ENCODE data around the gene KLF16.
A peak's percentile ranks its signal among the peaks of the same experiment; 100 is the strongest.

Gene KLF16

DNA sequence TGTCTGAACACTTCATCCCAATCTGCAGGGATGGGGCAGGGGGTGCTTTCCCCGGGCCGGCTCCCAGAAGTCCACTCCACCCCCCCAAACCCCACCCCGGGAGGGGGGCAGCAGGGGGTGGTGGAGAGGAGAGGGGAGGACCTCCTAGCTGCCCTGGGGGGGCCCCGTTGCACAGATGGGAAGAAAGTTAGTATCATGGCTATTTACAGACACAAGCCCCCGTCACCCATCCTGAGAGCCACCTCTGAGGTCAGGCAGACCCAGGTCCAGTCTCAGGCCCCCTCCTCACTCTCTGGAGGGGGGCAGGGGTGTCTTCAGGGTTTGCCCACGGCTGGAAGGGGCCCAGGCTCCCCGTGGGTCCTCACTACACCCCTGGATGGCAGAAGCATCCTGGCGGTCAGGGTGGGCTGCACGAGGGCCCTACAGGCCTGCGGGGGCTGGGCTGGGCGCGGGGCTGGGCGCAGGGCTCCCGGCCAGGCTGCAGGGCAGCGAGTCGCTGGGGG is 9.3 kb downstream of the KLF16 start:
- no peak for DNase-seq

DNA sequence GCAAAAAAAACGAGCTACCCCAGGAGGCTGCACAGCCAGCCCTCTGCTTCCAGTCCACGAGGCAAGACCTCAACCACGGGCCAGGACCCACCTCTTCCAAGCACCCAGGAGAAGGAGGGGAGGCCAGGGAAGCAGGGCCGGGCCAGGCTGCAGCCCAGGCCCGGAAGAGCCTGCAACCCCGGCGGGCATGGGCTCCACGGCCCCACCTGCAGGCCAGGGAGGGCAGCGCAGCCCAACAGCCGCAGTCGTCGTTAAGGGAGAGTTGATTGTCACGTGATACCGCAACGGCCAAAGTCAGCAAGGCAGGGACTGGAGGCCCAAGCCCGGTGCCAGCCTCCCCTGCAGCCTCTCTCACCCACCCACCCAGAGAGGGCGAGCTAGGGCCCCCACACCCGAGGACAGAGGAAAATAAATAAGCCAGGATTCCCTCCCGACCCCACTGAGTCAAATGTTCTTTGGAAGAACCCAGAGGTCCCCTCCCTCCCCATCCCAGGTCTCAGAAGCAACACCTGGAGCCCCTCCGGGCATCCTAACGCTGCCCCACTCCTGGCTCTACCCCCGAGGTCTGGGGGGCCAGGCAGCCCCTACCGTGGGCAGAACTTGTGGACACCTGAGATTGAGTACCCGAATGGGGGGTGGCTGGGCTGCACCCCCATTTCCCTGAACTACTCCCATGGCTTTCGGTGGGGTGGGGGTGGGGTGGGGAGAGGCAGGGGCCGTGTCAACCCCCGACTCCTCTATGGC is 9.9 kb downstream of the KLF16 start:
- peak; percentile 70 for DNase-seq

DNA sequence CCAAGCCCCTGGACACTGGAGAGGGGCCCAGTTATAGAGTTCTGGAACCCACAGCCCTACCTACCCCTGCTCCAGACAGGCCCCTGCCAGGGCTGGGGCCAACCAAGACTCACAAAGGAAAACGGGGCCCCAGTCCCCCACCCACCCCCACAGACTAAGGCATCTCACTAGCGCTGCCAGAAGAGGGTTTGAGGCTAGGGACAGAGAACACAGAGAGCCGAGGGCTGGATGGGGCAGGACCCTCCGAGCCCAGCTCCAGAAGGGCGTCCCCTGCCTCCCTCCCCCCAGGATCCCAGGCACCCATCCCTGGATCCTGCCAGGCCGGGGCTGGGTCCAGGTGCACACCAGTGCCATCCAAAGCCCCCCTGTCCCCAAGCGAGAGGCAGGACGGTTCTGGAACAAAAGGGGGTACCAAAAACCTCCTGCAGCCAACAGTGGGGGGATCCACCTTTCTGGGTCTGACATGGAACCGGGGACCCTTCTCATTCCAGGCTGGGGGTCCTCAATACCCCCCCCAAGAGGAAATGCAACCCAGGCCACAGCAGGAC is 10.7 kb downstream of the KLF16 start:
- DNase-seq = no peak

DNA sequence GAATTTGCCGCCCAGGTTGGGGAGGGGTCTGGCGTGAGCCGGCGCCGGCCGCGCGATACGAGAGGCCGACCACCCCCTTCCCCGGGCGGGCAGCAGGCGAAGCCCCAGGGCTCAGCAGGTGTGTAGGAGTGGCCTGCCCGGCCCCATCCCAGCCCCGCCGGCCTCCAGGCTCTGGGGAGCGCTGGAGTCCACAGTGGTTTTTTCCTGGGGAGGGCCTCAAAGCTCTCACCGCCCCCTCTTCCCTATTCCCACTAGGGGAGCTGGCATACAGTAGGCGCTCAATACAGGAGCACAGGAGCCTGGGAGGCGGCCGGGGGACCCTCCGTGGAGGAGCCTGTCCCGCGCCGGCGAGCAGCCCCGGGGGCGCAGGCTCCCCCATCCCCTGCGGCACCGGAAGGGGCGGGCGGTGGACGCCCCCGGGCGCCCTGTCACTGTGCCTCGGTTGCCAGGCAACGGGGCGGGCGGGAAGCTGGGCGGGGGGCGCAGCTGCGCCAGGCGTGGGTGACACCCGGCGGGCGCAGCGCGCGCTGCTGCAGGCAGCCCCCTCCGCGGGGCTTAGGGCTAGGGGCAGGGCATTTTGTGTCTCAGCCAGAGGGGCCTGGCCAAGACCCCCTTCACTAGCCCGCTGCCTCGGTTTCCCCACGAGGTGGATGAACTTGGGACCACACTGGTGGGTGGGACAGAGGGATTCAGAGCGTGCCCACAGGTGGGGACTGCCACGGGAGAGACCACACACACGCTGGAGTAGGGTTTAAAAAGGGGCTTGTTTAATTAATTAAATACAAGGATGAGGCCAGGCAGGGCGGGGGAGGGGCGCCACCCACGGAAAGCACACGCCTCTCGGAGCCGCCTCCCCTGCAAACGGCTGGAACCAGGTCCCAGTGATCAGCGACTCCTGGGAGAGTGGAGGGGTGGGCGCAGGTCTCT is 11.5 kb downstream of the KLF16 start:
- no peak for DNase-seq

DNA sequence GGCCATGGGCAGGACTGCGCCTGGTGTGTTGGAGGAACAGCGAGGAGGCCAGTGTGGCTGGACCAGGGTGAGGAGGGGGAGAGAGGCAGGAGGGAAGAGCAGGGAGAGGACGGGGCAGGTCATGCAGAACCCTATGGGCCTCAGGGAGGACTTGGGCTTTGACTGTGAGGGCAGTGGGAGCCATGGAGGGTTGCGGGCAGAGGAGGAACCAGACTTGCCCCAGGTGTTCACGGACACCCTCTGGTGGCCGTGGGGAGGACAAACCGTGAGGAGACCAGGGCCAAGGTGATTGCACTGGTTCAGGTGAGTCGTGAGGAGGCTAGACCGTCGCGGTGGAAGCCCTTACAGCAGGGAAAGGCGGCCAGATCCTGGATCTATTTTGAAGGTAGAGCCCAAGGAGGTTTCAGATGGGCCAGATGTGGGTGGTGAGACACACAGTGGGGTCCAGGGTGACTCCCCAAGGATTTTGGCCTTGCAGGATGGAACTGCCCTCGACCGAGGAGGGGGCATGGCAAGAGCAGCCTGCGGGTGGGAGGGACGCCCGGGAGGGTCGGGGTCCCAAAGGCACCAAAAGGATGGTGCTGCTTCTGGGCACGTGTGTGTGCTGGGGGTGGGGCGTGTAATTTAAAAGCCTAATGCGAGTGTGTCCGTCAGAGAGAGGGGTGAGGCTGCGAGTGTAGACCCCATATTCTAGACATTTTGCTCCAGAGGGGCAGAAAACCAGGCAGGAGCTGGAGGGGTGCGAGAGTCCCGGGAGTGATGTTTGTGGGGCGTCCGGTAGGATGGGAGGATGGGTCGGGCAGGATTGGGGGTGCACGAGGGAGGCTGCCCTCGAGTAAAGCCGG is 12.3 kb downstream of the KLF16 start:
- DNase-seq = no peak

DNA sequence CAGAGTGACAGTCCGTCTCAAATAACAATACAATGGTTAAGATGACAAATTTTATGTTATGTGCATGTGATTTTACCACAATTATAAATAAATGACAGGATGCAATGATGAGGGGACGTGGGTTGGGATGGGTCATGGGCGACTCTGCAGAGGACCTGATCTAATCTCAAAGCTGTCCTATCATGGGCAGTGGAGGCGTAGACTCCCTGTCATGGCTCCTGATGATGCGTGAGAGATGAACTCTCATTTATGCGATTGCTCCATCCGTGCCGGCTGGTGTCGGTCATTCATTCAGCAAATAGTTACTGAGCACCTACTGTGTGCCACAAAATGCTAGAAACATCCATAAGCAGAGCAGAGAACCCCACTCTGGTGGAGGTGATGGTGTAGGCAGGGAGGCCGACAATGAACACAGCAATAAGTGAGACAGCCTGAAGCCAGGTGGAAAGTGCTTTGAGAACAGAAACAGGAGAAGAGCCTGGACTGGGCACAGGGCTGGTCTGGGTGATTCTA is 13.4 kb downstream of the KLF16 start:
- no peak for DNase-seq

DNA sequence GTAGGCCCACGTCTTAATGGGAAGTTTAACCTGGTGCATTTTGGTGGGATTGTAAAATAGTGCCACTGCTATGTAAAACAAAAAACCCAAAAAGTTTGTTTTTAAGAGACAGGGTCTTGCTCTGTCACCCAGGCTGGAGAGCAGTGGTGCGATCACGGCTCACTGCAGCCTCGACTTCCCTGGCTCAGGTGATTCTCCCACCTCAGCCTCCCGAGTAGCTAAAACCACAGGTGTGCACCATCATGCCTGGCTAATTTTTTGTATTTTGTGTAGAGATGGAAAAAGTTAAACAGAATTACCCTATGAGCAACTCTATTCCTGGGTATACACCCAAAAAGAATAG is 14.3 kb downstream of the KLF16 start:
- no peak for DNase-seq

DNA sequence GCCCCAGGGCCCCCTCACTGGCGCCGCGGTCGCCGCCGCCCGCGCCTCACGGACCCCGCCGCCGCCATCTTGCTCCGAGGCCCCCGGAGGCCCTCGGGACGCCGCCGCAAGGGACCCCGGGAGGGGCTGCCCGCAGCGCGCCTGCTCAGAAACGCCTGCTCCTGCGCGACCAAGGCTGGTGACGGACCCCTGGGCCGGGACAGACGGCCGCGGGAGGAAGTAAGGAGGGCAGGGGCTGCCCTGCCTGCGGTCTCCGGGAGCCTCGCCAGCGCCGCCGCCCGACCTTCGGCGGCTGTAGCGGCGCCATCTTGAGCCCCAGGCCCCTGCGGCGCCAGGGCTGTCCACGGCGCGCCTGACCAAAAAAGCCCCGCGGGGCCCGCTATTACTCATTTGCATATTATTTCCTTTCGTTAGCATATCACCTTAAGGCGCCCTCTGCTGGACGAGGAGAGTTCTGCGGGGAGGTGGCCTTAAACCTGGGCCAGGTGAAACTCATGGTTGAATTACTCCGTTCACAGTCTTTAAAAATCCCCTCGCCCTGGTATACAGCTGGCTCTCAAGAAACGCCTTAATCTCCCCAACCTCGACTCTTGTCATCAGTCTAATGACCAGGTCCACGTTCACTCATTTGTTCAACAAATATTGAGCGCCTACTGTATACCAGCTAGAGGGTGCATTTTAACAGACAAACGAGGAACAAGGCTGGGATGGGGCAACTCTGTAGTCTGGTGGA is 14.8 kb downstream of the KLF16 start, which contains the start of gene REXO1:
Gene REXO1 (minus strand): TSS at position 85 of the 733 bp plus-strand sequence. CDS start 125 bp downstream, outside the sequence.
- DNase-seq = peak; percentile 93

DNA sequence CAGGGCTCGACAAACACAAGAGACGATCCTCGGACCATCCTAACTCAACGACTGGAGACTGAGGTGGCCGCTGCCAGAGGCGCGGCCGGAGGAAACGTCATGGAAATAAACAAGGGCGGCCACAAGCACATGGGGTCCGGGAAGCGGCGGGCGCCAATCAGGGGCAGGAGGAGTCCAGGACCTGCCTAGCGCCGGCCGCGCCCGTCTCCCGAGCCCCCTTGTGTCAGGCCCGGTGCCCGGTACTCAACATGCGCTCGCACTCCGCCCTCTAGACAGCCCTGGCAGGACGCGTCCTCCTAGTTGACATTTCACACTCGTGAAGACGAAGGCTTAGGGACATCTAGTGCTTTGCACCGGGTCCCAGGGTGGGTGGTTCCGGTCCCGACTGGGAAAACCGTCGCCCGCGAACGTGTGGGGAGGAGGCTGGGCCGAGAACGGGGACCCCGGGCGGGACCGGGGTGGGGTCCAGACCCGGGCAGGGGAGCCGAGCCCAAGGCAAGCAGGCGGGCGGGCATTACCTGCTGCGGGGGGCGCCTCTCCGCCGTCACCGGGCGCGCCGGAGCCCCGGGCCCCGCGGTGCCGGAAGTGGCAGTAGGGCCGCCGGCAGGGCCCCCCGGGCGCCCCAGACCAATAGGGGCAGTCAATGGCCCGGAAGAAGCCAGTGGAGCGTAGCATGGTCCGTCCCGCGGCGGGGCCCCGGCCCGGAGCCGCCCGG is 15.5 kb downstream of the KLF16 start:
- no peak for DNase-seq

DNA sequence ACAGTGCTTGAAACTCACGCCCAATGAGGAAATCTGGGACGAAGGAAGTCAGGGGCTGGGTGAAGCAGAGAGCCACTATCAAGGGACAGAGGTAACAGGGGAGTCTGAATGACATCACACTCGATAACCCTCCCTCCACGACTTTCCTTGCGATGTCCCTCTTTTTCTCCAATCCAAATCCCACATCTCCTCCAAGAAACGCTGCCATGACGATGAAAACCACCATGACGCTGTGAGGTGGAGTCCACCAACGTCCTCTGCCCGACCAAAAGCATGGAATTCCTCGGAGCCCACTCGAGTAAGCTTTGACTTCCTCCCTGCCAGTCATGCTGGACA is 16.1 kb downstream of the KLF16 start:
- no peak for DNase-seq

DNA sequence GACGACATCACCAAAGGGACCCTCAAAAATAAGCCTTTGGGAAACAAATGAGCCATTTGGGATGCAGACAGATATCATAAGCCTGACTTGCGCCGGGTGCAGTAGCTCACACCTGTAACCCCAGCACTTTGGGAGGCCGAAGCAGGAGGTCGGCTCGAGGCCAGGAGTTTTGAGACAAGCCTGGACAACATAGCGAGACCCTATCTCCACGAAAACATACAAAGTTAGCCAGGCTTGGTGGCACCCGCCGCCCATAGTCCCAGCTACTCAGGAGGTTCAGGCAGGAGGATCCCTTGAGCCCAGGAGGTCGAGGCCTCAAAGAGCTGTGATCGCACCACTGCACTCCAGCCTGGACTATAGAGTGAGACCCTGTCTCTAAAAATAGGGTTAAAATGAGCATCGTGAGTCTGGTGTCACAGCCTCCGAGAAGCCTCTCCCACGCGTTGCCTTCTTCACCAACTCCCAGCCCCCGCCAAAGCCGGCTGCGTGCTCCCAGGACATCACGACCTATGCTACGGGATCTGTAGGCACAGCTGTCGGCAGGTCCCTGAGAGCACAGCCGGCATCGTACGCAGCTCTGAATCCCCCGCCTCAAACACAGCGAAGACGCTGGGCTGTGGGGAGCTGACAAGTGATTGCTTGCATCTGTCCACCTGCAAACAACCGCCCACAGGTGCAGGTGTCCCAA is 16.7 kb downstream of the KLF16 start:
- no peak for DNase-seq

DNA sequence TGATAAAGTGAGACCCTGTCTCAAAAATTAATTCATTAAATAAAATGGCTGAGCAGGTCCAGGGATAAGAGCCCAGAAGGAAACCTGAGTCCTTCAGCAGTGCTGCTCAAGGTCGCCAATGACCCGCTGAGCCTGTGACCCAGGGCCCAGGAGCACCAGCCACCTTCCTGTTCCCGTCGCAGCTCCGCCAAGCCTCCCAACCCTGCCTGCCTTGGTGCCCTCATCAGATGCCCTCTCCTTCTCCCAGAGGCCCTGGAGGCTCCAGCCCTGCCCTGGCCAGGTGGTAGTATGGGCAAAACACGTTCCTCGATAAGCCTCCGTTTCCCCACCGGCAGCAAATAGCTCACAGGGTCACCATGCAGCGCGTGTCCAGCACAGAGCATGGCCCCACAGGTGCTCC is 17.7 kb downstream of the KLF16 start:
- no peak for DNase-seq

DNA sequence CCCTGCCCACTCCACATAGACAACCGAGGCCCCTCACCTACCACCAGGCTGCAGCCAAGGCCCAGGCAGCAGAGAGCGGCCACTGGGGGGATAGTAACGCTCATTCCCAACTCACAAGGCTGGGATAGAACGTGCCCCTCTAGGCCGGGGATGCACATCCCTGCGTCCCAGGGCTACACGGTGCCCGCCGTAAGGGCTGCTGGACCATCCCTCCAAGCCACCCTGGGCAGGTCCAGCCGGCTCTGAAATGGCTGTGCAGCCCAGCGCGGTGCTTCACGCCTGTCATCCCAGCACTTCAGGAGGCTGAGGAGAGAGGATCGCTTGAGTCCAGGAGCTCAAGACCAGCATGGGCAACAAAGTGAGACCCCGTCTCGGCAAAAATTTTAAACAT is 18.3 kb downstream of the KLF16 start:
- no peak for DNase-seq

DNA sequence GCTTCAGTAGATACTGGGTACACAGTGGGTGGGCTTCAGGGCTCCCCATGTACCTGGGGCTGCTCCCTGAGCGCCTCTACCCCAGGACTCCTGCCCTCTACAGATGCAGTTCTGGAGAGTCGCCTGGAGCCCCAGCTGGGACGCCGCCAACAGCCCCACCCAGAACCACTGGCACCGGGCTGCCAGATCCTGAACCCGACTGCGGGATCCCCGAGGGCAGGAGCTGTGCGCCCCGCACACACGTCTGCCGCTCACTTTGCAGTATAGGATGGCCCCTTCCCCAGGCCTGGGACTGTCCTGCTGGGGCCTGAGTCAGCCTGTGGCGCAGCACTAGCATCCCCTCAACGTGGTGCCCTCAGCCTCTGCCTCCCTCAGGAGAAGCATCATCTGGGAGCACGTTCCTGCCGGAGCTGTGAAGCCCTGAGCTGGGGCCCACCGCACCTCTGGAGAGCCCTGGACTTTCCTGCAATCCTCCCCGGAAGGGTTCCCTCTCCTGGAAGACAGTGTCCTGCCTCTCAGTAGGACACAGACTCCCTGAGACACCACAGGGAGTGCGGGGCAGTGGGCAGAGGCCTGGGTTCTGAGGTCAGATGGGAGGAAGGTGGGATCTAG is 18.8 kb downstream of the KLF16 start:
- DNase-seq = no peak

DNA sequence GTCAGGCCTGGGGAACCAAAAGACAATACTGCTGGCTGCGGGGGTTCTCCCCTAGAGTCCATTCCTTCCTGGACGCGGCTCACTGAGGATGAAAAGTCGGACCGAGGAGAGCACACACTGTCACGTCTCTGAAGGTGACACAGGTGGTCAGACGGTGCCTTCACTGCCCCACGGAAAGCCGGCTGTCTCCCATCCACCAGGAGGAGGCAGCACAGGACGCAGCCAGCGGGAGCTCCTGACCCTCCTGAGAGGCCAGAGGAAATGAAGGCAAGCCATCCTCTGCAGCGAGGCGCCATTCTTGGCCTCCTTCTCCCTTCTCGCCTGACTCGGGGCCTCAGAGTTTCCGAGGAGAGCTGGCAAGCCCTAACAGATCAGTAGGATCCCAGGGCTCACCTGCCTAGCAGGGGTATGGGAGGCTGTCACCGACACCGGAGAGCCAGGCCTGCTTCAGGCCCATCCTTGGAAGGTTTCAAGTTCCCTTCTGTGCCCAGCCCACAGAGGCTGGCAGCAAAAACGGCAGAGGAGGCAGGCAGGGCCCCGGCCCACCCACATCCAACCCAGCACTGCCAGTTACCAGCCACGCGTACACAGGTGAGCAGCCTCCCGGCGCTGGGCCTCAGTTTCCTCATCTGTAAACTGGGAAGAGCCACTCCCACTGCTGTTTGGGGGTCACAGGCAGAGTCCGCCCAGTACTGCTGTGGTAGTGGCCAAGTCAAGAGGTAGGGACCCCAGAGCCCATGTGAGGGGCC is 19.6 kb downstream of the KLF16 start:
- DNase-seq = no peak

DNA sequence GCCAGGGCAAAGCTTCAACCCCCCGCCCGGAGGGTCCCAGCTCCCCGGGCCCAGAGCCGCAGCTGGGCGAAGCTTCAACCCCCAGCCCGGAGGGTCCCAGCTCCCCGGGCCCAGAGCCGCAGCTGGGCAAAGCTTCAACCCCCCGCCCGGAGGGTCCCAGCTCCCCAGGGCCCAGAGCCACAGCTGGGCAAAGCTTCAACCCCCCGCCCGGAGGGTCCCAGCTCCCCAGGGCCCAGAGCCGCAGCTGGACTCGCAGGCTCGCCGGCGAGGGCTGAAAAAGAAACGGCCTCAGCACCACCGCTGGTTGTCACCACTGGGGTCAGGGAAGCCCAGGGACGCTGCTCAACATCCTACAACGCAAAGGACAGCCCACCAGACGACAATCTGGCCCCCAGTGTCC is 20.3 kb downstream of the KLF16 start:
- DNase-seq = no peak

DNA sequence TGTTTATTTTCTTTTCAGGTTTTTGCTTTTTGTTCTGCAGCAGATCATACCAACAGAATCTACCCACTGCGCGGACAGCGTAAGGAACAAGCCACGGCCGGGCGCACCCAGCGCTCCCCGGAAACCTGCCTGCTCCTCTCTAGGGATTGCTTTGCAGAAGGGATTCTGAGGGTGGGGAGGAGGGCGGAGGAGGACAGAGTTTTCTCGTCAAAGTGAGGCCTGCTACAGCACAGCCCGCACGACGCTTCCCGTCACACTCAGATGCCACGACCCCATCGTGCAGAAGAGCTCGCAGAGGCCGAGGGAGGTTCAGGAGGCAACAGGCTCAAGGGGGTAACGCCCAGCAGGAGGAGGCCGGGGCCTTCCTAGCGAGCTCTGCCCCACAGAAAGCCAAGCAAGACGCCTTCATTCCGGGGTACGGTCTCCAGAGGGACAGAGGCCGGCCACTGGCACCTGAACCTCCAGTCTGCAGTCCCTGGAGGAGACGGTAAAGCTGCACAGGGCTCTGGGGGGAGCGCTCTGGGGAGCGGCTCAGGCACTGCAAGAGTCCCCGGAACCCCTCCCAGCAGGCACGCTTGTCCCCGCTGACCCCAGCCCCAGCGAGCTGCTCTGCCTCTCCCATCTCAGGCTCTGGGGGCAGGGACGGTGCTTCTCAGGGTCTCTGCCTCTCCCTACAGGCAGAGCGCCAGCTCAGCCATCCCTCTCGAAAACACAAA is 22.0 kb downstream of the KLF16 start:
- no peak for DNase-seq

DNA sequence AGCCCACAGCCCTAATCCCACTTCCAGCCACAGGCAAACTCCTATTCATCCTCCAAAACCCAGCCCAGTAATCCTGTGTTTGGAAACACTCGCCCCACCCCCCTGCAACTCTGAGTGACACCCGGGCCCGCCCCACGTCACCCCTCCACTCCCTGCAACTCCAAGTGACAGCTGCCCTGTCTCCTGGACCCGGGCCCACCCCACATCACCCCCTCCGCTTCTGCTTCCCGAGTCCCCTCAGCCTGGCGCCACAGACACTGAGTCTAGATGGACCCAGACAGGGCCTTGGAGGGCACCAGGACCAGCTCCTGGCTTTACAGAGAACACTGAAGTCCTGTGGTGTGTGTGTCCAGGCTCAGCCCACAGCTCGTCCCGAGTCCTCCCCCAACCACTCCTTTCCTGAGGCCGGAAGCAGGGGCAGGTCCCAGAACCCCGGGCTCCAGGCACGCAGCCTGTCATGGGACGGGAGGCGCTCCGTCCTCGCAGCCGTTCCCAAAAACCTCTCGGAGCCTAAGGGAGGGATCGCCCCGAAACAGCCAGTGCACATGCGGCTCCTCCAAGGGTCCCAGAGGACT is 22.8 kb downstream of the KLF16 start:
- no peak for DNase-seq
